CD4-positive, alpha-beta T cell treated with Interleukin-15 for 1 hour (primary cell): ENCODE results near the gene RYR2.
"Not testable (repeated sequence)": the region's sequence is repeated elsewhere in the genome, so short reads cannot be mapped to it uniquely, and the experiment has no call there.

Source experiments
- DNase-seq: peaks from one replicate; pipeline ENCODE4 v3.0.0-alpha.2; 2020

RYR2 gene

DNA sequence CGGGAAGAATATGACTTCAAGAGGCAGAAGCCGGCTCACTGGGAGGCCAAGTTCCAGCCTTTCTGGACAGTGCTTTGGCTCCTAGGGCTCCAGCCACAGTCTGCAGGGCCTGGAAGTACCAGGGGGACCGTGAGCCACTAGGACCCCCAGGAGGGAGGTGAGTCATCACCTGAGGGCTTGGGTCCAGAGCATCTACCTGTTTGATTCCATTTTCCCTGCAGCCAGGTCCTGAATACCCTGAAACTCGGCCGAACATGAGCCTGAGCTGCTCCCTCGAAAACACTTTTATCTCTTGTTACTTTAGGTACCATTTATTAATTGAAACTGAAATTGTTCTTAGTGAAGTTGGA, 164.1 kb downstream of the RYR2 start:
- DNase-seq = no peak

DNA sequence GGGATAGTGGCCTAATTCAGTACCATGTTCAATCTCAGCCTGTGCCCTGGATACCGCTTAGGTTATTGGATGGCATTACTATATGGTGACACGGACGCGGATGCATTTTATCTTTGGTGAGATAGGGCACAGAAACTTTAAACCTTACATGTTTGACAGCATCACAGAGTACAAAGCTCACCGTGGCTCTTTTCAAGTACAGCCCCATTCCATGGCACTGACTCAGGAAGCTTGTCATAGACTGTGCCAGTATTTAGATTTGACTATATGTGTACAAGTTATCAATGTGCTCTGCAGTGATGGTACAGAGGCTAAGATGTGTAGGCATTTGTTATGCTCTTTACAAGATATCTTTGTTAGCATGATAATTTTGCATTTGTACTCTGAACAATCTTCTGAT, 169.0 kb downstream of the RYR2 start:
- no peak for DNase-seq

DNA sequence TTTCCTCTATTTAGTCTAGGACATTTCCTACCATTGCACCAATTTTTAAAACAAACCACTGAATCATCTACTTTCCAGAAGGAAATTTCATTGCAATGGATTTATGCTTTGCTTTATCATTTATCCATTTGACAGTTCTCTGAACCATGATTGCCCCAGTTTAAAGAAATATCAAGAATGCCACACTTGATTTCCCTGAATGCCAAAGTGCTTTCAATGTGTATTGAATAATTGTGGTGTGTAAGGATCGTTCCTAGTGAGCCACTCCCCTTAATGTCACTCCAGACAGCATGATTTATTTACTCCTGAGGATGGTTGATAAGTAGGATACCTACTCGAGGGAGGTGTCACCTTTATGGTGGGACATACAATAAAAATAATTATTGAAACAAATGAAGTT, 169.6 kb downstream of the RYR2 start:
- no peak for DNase-seq

DNA sequence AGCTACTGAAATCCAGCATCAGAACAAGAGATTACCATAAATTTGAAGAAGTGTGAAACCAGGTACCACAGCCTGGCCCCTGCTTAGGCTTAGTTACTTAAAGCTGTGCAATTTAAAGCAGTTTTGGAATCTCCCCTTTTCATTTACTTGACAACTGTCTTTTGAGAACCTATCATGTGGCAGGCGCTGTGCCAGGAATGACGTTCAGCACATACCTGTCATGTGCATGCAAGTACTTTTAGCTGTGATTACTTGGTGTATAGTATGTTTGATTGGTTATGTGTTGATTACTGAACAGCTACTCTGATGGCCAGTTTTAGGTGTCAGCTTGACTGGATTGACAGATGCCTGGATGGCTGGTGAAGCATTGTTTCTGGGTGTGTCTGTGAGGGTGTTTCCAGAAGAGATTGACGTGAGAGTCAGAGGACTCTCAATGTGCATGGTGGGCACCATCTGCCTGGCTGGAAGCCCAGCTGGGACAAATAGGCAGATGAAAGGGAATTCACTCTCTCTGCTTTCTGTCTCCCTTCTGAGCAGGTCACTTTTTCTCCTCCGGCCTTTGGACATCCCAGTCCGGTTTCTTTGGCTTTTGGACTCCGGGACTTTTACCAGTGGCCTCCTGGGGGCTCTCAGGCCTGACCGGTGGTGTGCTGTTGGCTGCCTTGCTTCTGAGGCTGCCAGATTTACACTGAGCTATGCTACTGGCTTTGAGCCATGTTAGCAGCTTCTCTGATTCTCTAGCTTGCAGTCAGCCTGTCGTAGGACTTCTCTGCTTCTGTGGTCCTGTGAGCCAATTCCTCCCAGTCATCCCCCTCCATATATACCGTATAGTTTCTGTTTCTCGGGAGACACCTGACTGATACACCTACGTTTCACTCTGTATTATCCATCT, 178.0 kb downstream of the RYR2 start:
- no peak for DNase-seq

DNA sequence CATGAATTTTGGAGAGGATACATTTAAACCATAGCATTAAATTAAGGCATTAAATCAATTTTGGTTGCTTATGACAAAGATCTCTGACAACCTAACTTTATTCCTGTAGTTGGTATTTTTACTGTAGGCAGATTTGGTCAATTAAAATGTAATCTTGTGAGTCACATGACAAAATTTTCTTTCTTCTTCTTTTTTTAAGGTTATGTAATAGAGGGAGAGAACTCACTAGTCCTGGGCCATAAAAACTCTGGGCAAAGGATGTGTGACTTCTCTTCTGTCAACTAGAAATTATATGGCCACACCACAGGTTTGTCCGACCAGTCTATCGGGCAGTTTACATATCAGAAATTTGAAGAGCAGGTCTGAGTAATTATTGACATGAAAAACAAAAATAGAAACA, 181.4 kb downstream of the RYR2 start:
- no peak for DNase-seq

DNA sequence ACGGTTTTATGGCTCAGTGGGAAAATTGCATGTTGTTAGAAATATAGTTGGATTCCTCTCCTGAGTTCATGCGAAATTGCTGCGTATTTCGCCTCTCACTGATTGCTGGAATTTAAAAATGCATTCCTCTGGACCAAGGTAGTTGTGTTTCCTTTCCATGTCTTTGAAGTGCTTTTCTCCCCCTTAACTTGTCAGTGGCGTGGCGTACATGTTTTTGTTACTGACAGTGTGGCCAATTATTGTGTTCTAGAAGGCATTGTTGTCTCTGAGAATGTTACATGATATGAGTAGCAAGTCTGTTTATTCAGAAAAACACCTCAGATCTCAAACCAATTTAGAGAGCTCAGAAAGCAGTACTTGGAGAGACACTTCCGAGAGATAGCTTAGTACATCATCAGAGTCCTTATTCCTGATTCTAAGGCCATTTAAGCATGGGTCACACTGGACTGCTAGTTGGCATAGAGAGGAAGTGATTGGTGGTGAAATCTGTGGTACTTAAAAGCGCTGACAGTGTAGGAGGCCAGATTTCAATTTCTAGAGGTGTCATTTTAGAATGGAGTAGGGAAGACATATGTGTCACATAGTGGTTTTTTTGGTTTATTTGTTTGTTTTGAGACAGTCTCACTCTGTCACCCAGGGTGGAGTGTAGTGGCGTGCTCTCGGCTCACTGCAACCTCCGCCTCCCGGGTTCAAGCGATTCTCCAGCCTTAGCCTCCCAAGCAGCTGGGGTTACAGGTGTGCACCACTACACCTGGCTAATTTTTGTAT, 184.4 kb downstream of the RYR2 start:
- DNase-seq = no peak

DNA sequence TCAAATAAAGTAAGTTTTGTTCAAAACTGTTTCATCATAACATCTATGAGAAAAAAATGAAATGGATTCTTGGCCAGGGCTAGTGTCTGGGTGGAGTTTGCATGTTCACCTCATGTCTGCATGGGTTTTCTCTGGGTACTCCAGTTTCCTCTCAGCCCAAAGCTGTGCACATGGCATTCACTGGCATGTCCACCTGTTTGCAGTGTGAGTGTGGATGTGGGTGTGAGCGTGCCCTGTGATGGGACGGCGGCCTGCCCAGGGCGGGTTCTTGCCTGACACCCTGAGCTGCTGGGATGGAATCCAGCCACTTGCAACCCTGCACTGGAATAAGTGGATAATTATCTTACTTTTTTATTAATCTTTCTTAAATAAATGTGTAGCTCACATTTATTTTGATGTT, 185.5 kb downstream of the RYR2 start:
- no peak for DNase-seq

DNA sequence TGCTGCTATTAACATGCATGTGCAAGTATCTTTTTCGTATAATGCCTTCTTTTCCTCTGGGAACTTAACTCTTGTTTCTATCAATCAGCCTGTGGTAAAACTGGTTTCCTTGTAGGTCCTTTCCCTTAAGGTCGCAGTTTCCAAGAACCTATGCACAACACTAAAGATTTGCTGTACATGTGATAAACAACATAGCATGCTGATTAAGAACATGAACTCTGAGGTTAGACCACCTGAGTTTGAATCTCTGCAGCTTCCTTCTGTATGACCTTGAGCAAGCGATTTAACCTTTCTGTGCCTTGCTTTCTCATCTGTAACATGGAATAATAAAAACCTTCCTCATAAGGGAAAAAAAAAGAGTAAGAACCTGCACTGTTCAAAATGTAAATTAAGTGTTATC, 186.4 kb downstream of the RYR2 start:
- DNase-seq = no peak

DNA sequence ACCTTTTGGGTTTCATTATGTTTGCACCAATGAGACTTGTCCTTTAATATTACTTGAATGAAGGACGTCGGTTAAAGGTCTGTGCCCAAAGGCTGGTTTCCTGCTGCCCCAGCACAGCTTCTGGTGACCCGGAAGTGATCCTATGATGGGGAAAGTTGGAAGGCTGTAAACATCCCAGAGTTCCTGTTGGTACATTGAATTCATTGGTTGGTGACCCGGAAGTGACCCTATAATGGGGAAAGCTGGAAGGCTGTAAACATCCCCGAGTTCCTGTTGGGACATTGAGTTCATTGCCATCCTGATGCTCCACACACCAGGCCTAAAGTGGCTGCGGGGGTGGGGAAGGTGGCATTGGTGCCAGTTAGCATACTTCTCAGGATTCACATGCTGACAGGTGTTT, 187.3 kb downstream of the RYR2 start:
- no peak for DNase-seq

DNA sequence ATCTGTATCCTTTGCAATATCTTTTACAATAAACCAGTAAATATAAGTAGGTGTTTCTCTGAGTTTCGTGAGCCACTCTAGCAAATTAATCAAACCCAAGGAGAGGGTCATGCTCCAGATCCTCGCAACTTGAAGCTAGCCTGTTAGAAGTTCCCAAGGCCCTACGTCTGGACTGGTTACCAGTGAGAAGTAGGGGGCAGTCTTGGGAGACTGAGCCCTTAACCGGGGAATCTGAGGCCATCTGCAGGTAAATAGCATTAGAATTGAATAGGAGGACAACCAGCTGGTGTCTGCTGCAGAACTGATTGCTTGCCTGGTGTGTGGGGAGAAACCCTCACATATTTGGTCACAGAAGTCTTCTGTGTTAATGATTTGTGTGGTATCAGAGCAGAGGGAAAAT, 190.5 kb downstream of the RYR2 start:
- no peak for DNase-seq

DNA sequence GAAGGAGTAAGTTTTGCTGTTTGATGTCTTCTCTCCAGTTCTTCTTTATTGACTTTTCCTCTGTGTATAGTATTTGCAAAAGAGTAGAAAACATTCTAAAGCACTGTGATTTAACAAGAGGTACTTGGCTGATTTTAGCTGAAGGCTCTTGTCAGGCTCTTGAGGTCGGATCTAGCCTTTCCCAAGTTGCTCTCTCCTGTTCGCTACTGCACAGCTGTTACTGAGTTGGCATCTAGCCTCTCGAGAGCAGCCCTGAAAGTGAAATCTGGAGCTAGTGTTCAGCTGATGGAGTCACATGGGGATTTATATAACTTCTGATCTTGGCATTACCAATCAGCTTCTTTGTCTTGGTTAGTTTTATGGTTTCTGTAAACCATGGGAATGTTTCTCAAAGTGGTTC, 193.1 kb downstream of the RYR2 start:
- no peak for DNase-seq

DNA sequence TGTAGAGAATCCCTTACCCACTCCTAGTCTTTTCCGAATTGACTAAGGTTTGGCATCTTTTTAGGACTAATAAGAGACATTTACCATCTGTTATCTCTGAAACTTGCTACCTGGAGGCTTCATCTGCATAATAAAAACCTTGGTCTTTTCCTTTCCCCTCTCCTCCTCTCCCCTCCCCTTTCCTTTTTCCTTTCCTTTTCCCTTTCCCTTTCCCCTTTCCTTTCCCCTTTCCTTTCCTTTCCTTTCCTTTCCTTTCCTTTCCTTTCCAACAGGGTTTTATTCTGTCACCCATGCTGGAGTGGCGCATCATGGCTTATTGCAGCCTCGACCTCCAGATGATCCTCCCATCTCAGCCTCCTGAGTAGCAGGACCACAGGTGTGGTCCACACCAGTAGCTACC, 195.7 kb downstream of the RYR2 start:
- DNase-seq = no peak

DNA sequence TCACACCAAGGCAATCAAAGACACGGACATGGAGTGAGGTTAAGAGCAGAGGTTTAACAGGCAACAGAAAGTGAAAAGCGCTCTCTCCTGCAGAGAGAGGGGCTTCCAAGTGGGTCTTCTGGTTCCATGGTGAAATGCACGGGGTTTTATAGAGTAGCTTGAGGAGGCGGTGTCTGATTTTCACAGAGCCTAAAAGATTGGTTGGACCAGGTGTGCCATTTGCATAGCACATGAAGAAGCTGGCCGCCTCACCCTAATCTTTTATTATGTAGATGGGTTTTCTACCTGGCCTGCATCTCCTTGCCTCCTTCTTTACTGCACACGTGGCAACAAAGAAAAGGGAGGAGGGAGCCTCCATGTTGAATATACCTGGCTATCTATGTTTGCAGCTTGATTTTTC, 197.3 kb downstream of the RYR2 start:
- DNase-seq = no peak

DNA sequence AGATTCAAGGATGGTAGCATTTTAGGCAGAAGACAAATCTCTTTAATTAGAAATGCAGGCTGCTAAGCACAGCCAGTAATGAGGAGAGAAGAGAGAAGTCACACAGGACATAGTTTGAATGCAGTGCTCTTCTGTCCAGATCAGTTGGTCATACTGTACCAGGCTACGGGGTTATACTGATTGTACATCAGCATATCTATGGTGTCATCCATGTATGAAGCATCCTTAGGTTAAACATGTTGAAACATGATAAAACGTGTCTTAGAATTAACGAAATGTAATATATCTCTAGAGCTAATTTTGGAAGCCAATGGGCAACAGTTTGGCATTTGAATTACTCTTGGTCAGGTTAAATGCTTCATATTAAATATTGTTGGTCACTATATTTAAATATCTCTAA, 199.1 kb downstream of the RYR2 start:
- DNase-seq = no peak

DNA sequence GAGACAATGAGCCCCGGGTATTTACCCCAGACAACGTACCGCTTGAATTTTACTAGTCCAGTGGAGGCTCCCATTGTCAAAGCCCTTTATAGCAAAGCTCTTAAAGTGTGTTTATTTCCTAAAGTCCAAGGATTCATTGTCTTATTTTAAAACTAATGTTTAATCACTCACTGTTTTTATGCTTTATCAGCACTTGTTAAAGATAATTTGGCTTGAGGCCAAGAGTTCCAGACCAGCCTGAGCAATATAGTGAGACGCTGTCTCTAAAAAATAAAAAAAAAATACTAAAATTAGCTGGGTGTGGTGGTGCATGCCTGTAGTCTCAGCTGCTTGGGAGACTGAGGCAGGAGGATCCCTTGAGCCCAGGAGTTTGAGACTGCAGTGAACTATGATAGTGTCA, 202.8 kb downstream of the RYR2 start:
- DNase-seq = no peak

DNA sequence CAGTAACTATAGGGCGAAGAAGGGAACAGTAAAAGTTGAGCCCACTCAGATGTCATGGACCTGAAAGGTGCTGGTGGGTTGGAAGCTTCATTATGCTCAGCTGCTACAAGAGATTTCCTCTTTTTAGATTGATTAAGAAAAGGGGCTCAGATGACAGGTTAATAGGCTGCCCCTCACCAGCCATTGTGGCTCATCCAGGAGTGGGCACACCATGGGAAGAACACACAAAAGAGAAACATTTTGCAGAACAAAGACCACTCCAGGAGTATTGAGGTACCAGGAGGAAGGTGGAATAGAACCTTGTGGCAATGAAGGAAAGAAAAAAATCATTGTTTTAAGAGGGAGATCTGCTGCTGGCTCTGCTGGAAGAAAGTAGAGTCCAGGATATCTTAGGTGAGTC, 205.5 kb downstream of the RYR2 start:
- no peak for DNase-seq

DNA sequence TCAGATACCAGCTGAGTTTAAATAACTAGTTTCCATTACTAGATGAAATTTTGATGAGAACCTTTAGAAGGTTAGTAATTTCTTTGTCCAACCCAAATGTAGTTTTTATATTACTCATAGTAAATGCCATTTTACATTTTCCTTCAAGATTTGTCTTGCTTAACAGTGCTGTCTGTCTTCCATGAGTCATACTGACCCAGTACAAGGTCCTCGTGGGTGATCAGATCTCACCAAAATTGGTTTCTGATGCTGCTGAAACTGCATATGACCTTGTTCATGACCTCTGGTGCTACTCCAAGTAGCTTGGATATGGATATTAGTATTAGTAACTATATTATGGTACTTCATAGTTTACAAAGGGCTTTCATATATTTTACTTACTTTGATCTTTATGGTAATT, 207.1 kb downstream of the RYR2 start:
- no peak for DNase-seq

DNA sequence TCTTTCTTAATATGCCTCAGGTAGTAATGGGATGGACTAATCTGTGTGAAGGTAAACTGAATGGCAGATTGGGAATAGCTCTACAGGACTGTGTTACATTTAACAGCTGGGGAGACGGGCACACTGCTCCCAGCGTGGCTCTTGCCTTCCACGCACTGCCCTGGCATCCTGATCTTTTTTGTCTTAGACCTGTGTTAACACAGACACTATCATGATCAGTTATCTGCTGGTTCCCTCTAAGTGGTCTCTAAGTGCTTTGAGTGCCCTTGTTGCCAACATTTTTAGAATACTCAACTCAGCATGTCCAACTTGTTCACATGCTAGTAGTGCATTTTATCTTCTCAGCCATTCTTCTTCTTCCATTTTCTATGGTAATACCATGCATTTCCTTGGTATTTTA, 208.1 kb downstream of the RYR2 start:
- no peak for DNase-seq

DNA sequence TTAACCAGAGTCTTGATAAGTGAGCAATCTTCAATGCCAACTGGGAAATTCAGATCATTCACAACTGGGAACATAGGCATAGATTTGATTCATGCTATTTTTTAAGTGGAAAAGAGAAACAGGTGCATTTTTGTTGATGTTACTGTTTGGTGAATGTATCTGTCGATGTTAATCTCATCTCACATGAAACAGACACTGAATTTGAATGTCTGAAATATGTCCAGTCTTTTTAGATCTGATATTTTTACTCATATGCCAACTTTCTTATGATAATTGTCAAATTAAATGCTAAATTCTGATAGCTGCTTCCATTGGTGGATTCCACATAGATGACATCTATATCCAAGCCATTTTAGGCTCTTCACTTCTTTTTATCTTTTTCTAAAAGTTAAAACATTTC, 213.1 kb downstream of the RYR2 start:
- DNase-seq = no peak

DNA sequence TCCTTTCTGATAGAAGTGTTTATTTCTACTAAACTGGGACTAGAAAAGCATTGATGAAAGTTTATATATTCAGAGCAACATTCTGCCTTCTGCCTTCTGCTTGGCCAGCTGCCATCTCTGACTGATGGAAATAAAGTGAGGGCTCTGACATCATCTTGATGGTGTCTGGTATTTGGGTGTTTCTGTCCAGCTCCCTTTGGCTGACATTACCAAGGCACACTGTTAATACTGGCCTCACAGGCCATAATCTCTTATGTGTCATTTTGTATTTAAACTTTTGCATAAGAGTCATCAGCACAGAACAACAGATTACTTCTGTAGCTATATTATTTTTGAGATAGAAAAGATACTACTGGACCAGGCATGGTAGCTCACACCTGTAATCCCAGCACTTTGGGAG, 216.9 kb downstream of the RYR2 start:
- no peak for DNase-seq

DNA sequence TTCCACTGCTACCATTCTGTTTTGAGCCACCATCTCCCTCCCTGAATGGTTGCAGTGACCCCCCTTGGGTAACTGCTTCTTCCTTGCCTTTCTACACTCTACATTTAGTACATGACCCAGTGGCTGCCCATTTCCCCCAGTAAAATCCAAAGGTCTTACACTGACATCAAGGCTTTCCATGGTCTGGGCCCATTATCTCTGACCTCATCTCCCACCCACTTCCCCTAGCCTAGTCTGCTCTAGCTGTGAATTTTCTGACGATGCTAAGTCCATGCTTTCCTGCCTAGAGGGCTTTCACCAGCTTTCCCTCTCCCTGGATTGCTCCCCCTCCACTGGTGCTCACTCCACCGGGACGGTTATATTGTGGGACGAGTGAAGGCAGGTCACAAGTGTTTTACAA, 219.2 kb downstream of the RYR2 start:
- no peak for DNase-seq

DNA sequence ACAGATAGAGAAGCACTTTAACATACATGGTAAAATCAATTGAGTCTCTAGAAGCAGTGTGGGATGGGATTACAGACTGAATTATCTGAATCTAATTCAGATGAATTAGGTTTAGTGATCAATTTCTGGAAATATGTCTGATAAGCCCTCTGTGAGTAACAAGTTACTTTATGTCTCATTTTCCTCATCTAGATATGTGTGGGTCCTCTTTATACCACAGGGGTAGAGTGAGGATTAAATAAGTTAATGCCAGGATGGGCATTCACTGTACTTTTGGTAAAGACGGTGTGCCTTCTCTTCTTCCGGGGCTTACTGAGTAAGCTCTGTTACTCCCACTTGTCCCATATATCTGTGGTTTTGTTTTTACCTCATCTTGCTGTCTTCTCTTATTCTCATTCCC, 225.8 kb downstream of the RYR2 start:
- no peak for DNase-seq

DNA sequence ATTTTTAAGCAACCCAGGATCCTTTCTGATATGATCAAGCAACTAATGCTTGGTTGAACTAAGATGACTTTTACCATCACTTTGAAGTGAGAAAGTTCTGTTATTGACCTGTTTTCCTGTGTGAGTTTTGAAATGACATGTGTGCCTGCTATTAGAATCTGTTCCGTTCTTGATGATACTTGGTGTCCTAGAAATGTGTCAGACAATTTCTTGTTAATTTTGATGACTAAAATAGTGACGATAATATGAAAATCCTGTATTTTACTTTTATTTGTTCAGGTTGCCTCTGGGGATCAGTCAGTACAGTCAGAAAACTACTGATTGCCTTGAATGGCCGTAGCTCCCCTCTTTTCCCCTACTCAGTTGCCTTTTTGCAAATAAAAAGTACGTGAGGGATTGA, 228.0 kb downstream of the RYR2 start:
- no peak for DNase-seq

DNA sequence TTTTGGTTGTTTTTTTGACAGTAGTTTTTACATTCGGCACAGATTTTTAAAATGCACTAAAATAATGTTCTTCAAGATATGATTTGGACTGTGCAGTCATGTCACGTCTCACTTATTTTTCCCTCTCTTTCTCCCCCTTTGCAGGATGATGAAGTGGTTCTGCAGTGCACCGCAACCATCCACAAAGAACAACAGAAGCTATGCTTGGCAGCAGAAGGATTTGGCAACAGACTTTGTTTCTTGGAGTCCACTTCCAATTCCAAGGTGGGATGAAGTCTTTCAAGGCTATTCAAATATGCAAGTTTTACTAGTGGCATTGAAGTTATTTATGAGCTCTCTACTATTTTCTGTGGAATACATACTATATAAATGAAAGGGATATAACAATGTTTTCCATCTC, 228.4 kb downstream of the RYR2 start:
- DNase-seq = no peak

DNA sequence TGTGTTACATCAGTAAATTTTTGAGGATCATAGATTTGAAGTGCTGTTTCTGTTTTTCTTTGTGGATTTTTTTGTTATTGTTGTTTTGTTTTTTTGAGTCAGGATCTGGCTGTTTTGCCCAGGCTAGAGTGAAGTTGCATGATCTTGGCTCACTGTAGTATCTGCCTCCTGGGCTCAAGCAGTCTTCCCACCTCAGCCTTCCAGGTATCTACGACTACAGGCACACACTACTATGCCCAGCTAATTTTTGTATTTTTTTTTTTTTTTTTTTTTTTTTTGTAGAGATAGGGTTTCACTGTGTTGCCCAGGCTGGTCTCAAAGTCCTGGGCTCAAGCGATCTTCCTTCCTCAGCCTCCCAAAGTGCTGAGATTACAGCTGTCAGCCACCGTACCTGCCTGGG, 236.0 kb downstream of the RYR2 start:
- DNase-seq = not testable (repeated sequence)
